GM23338 (cell line): ENCODE measurements around the gene KMT2E. TPM values are rescaled to one million over a fixed set of nuclear protein-coding genes. Genes with fewer than 3 reads are reported as not detected.

Experiments used
- CREB1 ChIP-seq: fragments of 250-450 bp; sonication (Bioruptor Pico); IDR thresholded peaks from 2 replicates; pipeline ENCODE4 v1.5.0; 2020; ENCODE audit warnings: low read depth, mild to moderate bottlenecking, moderate library complexity
- EZH2 ChIP-seq: fragments of 200-600 bp; sonication (generic); IDR thresholded peaks from one replicate; pipeline ENCODE4 v1.8.0; 2017; ENCODE audit warnings: antibody characterized with exemption, mild to moderate bottlenecking, low read depth; ENCODE audit not compliant: unreplicated experiment
- EZH2phosphoT487 ChIP-seq: fragments of 200-600 bp; sonication (generic); IDR thresholded peaks from one replicate; pipeline ENCODE4 v1.8.1; 2018; ENCODE audit warnings: antibody characterized with exemption; ENCODE audit not compliant: unreplicated experiment
- NANOG ChIP-seq: IDR thresholded peaks from 2 replicates; pipeline ENCODE4 v1.6.1; 2016; ENCODE audit warnings: antibody characterized with exemption, borderline replicate concordance
- POLR2AphosphoS5 ChIP-seq: IDR thresholded peaks from 2 replicates; pipeline ENCODE4 v1.6.1; 2016; ENCODE audit warnings: antibody characterized with exemption, low read depth
- STAT1 ChIP-seq: IDR thresholded peaks from one replicate; pipeline ENCODE4 v1.6.1; 2016; ENCODE audit warnings: antibody characterized with exemption; ENCODE audit not compliant: unreplicated experiment
- ZNF114 ChIP-seq: fragments of 250-450 bp; sonication (Bioruptor Pico); IDR thresholded peaks from 2 replicates; pipeline ENCODE4 v1.5.0; 2020; ENCODE audit warnings: mild to moderate bottlenecking, moderate library complexity
- ZNF331 ChIP-seq: fragments of 250-450 bp; sonication (Bioruptor Pico); IDR thresholded peaks from 2 replicates; pipeline ENCODE4 v1.5.0; 2020; ENCODE audit warnings: low read depth, mild to moderate bottlenecking, moderate library complexity
- polyA plus RNA-seq: library from polyadenylated mRNA; unstranded; fragments of >200 nt; fragmentation: Nextera tagmentation; extraction: Ambion mirVana; gene quantifications from 2 replicates; pipeline ENCODE4 v1.2.1, GENCODE V29; 2016
- total RNA-seq: library from RNA; depleted of rRNA; stranded (reverse); fragments of >200 nt; shearing (Covaris generic); gene quantifications from 2 replicates; pipeline ENCODE4 v1.2.3, GENCODE V29; 2014
- TF ChIP-seq, protein P1 (sequence below): fragments of 250-450 bp; sonication (Bioruptor Pico); IDR thresholded peaks from 2 replicates; pipeline ENCODE4 v1.5.0; 2020; ENCODE audit warnings: mild to moderate bottlenecking, moderate library complexity
- TF ChIP-seq, protein P2 (sequence below): IDR thresholded peaks from one replicate; pipeline ENCODE4 v1.6.1; 2018; ENCODE audit warnings: antibody characterized with exemption; ENCODE audit not compliant: unreplicated experiment

Gene KMT2E
- total and polyA plus RNA-seq, 2 experiments from 2014 or later = 50.2 to 70.9 TPM

DNA sequence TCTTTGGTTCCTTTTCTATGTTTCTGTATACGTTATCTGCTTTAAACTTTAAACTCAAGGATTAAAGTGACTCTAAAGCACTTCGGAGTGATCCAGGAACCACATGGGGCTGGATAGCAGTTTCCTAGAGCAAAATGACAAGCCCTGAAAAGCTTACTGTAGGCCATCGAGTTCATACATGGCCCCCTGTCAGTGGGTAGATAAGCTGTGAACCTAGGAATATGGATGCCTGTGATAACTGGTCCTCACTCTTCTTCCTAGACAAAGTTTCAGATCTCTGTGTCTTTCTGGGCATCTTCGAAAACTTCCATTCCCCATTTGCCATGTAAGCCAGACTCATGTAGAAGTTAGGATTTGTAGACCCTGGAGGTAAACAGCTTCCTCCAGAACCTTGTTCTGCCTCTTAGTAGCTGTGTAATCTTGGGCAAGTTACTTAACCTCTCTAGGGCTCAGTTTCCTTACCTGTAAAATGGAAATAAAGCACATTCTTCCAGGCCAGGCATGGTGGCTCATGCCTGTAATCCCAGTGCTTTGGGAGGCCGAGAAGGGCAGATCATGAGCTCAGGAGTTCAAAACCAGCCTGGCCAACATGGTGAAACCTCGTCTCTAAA, 49.3 kb upstream of the KMT2E start (continued):
- TF ChIP-seq, protein P1, sequence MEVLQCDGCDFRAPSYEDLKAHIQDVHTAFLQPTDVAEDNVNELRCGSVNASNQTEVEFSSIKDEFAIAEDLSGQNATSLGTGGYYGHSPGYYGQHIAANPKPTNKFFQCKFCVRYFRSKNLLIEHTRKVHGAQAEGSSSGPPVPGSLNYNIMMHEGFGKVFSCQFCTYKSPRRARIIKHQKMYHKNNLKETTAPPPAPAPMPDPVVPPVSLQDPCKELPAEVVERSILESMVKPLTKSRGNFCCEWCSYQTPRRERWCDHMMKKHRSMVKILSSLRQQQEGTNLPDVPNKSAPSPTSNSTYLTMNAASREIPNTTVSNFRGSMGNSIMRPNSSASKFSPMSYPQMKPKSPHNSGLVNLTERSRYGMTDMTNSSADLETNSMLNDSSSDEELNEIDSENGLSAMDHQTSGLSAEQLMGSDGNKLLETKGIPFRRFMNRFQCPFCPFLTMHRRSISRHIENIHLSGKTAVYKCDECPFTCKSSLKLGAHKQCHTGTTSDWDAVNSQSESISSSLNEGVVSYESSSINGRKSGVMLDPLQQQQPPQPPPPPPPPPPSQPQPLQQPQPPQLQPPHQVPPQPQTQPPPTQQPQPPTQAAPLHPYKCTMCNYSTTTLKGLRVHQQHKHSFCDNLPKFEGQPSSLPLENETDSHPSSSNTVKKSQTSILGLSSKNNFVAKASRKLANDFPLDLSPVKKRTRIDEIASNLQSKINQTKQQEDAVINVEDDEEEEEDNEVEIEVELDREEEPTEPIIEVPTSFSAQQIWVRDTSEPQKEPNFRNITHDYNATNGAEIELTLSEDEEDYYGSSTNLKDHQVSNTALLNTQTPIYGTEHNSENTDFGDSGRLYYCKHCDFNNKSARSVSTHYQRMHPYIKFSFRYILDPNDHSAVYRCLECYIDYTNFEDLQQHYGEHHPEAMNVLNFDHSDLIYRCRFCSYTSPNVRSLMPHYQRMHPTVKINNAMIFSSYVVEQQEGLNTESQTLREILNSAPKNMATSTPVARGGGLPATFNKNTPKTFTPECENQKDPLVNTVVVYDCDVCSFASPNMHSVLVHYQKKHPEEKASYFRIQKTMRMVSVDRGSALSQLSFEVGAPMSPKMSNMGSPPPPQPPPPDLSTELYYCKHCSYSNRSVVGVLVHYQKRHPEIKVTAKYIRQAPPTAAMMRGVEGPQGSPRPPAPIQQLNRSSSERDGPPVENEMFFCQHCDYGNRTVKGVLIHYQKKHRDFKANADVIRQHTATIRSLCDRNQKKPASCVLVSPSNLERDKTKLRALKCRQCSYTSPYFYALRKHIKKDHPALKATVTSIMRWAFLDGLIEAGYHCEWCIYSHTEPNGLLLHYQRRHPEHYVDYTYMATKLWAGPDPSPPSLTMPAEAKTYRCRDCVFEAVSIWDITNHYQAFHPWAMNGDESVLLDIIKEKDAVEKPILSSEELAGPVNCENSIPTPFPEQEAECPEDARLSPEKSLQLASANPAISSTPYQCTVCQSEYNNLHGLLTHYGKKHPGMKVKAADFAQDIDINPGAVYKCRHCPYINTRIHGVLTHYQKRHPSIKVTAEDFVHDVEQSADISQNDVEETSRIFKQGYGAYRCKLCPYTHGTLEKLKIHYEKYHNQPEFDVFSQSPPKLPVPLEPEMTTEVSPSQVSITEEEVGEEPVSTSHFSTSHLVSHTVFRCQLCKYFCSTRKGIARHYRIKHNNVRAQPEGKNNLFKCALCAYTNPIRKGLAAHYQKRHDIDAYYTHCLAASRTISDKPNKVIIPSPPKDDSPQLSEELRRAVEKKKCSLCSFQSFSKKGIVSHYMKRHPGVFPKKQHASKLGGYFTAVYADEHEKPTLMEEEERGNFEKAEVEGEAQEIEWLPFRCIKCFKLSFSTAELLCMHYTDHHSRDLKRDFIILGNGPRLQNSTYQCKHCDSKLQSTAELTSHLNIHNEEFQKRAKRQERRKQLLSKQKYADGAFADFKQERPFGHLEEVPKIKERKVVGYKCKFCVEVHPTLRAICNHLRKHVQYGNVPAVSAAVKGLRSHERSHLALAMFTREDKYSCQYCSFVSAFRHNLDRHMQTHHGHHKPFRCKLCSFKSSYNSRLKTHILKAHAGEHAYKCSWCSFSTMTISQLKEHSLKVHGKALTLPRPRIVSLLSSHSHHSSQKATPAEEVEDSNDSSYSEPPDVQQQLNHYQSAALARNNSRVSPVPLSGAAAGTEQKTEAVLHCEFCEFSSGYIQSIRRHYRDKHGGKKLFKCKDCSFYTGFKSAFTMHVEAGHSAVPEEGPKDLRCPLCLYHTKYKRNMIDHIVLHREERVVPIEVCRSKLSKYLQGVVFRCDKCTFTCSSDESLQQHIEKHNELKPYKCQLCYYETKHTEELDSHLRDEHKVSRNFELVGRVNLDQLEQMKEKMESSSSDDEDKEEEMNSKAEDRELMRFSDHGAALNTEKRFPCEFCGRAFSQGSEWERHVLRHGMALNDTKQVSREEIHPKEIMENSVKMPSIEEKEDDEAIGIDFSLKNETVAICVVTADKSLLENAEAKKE (CRISPR knock-in tag) = no peak
- TF ChIP-seq ZNF331 (no peak), NANOG (no peak), ZNF114 (no peak), STAT1 (no peak), CREB1 (CRISPR knock-in tag) (no peak), POLR2AphosphoS5 (no peak), EZH2 (no peak), EZH2phosphoT487 (no peak)
- TF ChIP-seq, protein P2, sequence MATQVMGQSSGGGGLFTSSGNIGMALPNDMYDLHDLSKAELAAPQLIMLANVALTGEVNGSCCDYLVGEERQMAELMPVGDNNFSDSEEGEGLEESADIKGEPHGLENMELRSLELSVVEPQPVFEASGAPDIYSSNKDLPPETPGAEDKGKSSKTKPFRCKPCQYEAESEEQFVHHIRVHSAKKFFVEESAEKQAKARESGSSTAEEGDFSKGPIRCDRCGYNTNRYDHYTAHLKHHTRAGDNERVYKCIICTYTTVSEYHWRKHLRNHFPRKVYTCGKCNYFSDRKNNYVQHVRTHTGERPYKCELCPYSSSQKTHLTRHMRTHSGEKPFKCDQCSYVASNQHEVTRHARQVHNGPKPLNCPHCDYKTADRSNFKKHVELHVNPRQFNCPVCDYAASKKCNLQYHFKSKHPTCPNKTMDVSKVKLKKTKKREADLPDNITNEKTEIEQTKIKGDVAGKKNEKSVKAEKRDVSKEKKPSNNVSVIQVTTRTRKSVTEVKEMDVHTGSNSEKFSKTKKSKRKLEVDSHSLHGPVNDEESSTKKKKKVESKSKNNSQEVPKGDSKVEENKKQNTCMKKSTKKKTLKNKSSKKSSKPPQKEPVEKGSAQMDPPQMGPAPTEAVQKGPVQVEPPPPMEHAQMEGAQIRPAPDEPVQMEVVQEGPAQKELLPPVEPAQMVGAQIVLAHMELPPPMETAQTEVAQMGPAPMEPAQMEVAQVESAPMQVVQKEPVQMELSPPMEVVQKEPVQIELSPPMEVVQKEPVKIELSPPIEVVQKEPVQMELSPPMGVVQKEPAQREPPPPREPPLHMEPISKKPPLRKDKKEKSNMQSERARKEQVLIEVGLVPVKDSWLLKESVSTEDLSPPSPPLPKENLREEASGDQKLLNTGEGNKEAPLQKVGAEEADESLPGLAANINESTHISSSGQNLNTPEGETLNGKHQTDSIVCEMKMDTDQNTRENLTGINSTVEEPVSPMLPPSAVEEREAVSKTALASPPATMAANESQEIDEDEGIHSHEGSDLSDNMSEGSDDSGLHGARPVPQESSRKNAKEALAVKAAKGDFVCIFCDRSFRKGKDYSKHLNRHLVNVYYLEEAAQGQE = no peak
